Breast epithelium (tissue), 4 donors: ENCODE results near the gene SLC22A23. TPM values are rescaled to one million over a fixed set of nuclear protein-coding genes. Genes with fewer than 3 reads are reported as not detected.

Experiments used
- DNase-seq, 2 donors: peaks; one replicate each; pipeline ENCODE4 v3.0.0-alpha.2; 2019; ENCODE audit warnings: low spot score in 2 of 2
- H3K27ac ChIP-seq, 2 donors: fragments of 200-600 bp; sonication (generic) in 1 of 2; one replicate each; pipeline ENCODE4 v1.5.1; 2016 to 2019; ENCODE audit warnings: mild to moderate bottlenecking in 1 of 2
- H3K27me3 ChIP-seq, 2 donors: fragments of 200-600 bp; sonication (generic) in 1 of 2; one replicate each; pipeline versions ENCODE4 v1.5.1 to v1.6.0; 2017 to 2019; ENCODE audit warnings: control low read depth in 1 of 2, mild to moderate bottlenecking in 1 of 2
- H3K36me3 ChIP-seq: fragments of 200-600 bp; one replicate; pipeline ENCODE4 v1.5.1; 2019
- H3K4me1 ChIP-seq, 2 donors: fragments of 200-600 bp; sonication (generic); one replicate each; pipeline ENCODE4 v1.5.1; 2016 to 2019; ENCODE audit warnings: control low read depth in 1 of 2
- H3K4me3 ChIP-seq, 3 donors: fragments of 200-600 bp; sonication (generic); 1 replicate in 2 of 3; 2 replicates in 1 of 3; pipeline ENCODE4 v1.5.1; 2016 to 2019; ENCODE audit warnings: mild to moderate bottlenecking in 3 of 3, moderate library complexity in 2 of 3
- H3K9me3 ChIP-seq, 2 donors: fragments of 200-600 bp; sonication (generic) in 1 of 2; one replicate each; pipeline ENCODE4 v1.5.1; 2016 to 2019; ENCODE audit warnings: control low read depth in 1 of 2
- POLR2A ChIP-seq: fragments of 450-650 bp; IDR thresholded peaks from one replicate; pipeline ENCODE4 v1.6.1; 2016; ENCODE audit warnings: antibody characterized with exemption, mild to moderate bottlenecking, moderate library complexity
- POLR2AphosphoS5 ChIP-seq, 3 donors: sonication (generic); formaldehyde crosslinking; IDR thresholded peaks; one replicate each; pipeline ENCODE4 v1.6.1; 2017; ENCODE audit warnings: antibody characterized with exemption in 3 of 3
- intact Hi-C: fragments of 100-400 bp; cut with DNase I; formaldehyde crosslinking; loops from one replicate; pipeline ENCODE4 v1.15.1; 2023; ENCODE audit warnings: low total_unique reads
- total RNA-seq, 3 donors: library from RNA; depleted of rRNA; stranded (reverse); fragments of >200 nt; gene quantifications; one replicate each; pipeline ENCODE4 v1.1.0, GENCODE V29; 2016
- TF ChIP-seq, protein P1 (sequence below), 3 donors: fragments of 450-650 bp; IDR thresholded peaks; one replicate each; pipeline ENCODE4 v1.5.1; 2016 to 2017; ENCODE audit warnings: antibody characterized with exemption in 3 of 3, mild to moderate bottlenecking in 3 of 3, moderate library complexity in 3 of 3

The SLC22A23 gene
- total RNA-seq, 3 donors from 2014 or later, result 10.9 to 26.3 (median 22.9) TPM

GRCh38 chr6:3260772-3261517, 195.9 kb downstream of the SLC22A23 start:
- H3K4me1 ChIP-seq, result peaks cover 0 to 4% of the 10 kb centered on the region in 2 donors
- no peak for TF ChIP-seq POLR2AphosphoS5 (IDR thresholded peaks at IDR 0.05)
- TF ChIP-seq, protein P1, sequence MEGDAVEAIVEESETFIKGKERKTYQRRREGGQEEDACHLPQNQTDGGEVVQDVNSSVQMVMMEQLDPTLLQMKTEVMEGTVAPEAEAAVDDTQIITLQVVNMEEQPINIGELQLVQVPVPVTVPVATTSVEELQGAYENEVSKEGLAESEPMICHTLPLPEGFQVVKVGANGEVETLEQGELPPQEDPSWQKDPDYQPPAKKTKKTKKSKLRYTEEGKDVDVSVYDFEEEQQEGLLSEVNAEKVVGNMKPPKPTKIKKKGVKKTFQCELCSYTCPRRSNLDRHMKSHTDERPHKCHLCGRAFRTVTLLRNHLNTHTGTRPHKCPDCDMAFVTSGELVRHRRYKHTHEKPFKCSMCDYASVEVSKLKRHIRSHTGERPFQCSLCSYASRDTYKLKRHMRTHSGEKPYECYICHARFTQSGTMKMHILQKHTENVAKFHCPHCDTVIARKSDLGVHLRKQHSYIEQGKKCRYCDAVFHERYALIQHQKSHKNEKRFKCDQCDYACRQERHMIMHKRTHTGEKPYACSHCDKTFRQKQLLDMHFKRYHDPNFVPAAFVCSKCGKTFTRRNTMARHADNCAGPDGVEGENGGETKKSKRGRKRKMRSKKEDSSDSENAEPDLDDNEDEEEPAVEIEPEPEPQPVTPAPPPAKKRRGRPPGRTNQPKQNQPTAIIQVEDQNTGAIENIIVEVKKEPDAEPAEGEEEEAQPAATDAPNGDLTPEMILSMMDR (IDR thresholded peaks at IDR 0.05), result no peak
- TF ChIP-seq POLR2A, result no peak
- H3K27me3 ChIP-seq, result no peaks in the 10 kb centered on the region
- H3K27ac ChIP-seq, result peak overlapping the region in 1 of 2 donors; percentile 21
- no peaks in the 10 kb centered on the region for H3K9me3 ChIP-seq
- intact Hi-C loops, result loop anchor here (10.0 kb wide), 1 partner anchor 864 kb away; no protein-coding TSS in a partner anchor
- DNase-seq, result no peak
- no peaks in the 10 kb centered on the region for H3K36me3 ChIP-seq
- peak overlapping the region in 1 of 3 donors; percentile 46 for H3K4me3 ChIP-seq

DNA sequence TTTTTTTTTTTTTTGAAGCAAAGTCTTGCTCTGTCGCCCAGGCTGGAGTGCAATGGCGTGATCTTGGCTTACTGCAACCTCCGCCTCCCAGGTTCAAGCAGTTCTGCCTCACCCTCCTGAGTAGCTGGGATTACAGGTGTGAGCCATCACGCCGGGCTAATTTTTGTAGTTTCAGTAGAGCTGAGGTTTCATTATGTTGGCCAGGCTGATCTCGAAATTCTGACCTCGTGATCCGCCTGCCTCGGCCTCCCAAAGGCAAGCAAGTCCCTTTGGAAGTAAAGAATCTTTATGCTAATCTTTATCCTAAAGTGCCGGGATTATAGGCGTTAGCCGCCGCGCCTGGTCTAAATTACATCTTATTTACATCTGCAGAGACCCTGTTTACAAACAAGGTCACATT, 196.6 kb downstream of the SLC22A23 start:
- Histone ChIP-seq H3K4me1 (peaks cover 0 to 4% of the 10 kb centered on the region in 2 donors), H3K27ac (no peak overlapping the region), H3K4me3 (peak overlapping the region in 2 of 3 donors; percentile 46 to 100), H3K9me3 (no peaks in the 10 kb centered on the region), H3K27me3 (no peaks in the 10 kb centered on the region), H3K36me3 (no peaks in the 10 kb centered on the region)
- intact Hi-C loops, result loop anchor here (10.0 kb wide), 1 partner anchor 865 kb away; no protein-coding TSS in a partner anchor
- no peak for DNase-seq
- TF ChIP-seq POLR2AphosphoS5 (IDR thresholded peaks at IDR 0.05), result no peak
- TF ChIP-seq, protein P1 (IDR thresholded peaks at IDR 0.05), result no peak
- no peak for TF ChIP-seq POLR2A

- intact Hi-C loops, result loop anchor here (5.0 kb wide), 1 partner anchor 132 kb away; no protein-coding TSS in a partner anchor
- DNase-seq, result no peak
These were observed 197.3 kb downstream of the SLC22A23 start for GRCh38 chr6:3259491-3259958.

DNA sequence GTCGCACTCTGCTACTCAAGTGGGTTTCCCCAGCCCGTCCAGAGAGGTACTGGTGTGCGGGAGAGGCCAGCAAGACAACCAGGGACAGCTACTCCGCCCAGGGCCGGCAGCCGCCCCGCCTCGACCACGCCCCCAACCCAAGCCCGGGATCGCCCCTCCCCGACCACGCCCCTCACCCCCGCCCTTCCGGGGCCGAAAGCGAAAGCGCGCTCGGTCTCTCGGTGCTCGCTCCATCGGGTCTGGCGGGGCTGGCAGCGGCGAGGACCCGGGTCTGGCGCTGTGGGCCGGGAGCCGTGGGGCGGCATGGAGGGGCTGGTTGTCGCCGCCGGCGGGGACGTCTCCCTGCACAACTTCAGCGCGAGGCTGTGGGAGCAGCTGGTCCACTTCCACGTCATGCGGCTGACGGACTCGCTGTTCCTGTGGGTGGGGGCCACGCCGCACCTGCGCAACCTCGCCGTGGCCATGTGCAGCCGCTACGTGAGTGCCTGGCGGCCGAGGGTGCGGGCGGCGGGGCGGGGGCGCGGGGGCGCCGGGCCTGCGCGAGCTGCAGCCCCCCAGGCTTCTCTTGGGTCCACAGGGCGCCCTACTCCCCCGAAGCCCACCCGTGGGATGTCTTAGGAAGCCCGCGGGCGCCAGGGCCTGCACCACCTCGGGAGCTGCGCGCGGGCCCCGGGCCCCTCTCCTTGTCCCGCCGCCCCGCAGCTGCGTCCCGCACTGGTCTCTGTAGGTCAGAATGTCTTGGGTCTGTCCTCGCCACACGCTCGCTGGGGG, 197.9 kb downstream of the SLC22A23 start, which contains the start of gene PSMG4:
Gene PSMG4 (plus strand): TSS at position 228 of the 771 bp plus-strand sequence. CDS start 76 bp downstream, at position 304.
- Histone ChIP-seq H3K9me3 (no peaks in the 10 kb centered on the region), H3K36me3 (no peaks in the 10 kb centered on the region), H3K27ac (peak within 1 kb of the TSS; percentile 79 to 86), H3K27me3 (no peaks in the 10 kb centered on the region), H3K4me3 (peak within 1 kb of the TSS; percentile 93 to 100 (median 100)), H3K4me1 (peaks cover 0 to 4% of the 10 kb centered on the region in 2 donors)
- no peak for TF ChIP-seq POLR2A
- TF ChIP-seq POLR2AphosphoS5 (IDR thresholded peaks at IDR 0.05), result peak; percentile 60 to 73 (median 63)
- intact Hi-C loops, result loop anchor here (5.0 kb wide), 1 partner anchor 132 kb away; no protein-coding TSS in a partner anchor
- peak; percentile 87 to 97 for DNase-seq

More at GRCh38 chr6:3259491-3259958, 197.3 kb downstream of the SLC22A23 start:
- peak overlapping the region; percentile 79 to 86 for H3K27ac ChIP-seq
- no peaks in the 10 kb centered on the region for H3K27me3 ChIP-seq
- peak overlapping the region; percentile 93 to 100 (median 100) for H3K4me3 ChIP-seq
- no peaks in the 10 kb centered on the region for H3K36me3 ChIP-seq
- peaks cover 0 to 4% of the 10 kb centered on the region in 2 donors for H3K4me1 ChIP-seq
- TF ChIP-seq POLR2A (no peak), POLR2AphosphoS5 (IDR thresholded peaks at IDR 0.05) (no peak)
- TF ChIP-seq, protein P1 (IDR thresholded peaks at IDR 0.05), result no peak
- H3K9me3 ChIP-seq, result no peaks in the 10 kb centered on the region

GRCh38 chr6:3258201-3258600, 198.6 kb downstream of the SLC22A23 start:
- peak overlapping the region; percentile 79 to 86 for H3K27ac ChIP-seq
- TF ChIP-seq POLR2A, result no peak
- TF ChIP-seq, protein P1 (IDR thresholded peaks at IDR 0.05), result no peak
- no peak for TF ChIP-seq POLR2AphosphoS5 (IDR thresholded peaks at IDR 0.05)
- intact Hi-C loops, result loop anchor here (5.0 kb wide), 1 partner anchor 131 kb away; no protein-coding TSS in a partner anchor
- DNase-seq, result no peak
- no peaks in the 10 kb centered on the region for H3K27me3 ChIP-seq
- H3K4me1 ChIP-seq, result peaks cover 0 to 4% of the 10 kb centered on the region in 2 donors
- H3K9me3 ChIP-seq, result no peaks in the 10 kb centered on the region
- H3K4me3 ChIP-seq, result peak overlapping the region; percentile 93 to 100 (median 100)
- H3K36me3 ChIP-seq, result no peaks in the 10 kb centered on the region
